H1 (cell line): ENCODE results near the gene APOO.

Source experiments
- CBX5 ChIP-seq: fragments of 300-800, 300-1000 bp; sonication (generic); IDR thresholded peaks from 2 replicates; pipeline ENCODE4 v1.7.1; 2016; ENCODE audit warnings: antibody characterized with exemption, low read length, low read depth
- CHD1 ChIP-seq: IDR thresholded peaks from 2 replicates; pipeline ENCODE4 v1.6.1; 2012; ENCODE audit warnings: low read depth, low read length, improper control_type of control experiment
- CHD2 ChIP-seq: IDR thresholded peaks from 2 replicates; pipeline ENCODE4 v1.6.1; 2012; ENCODE audit warnings: low read length, improper control_type of control experiment
- CREB1 ChIP-seq: IDR thresholded peaks from 2 replicates; pipeline ENCODE4 v1.6.1; 2012; ENCODE audit warnings: inconsistent platforms
- EZH2 ChIP-seq: fragments of 200-600 bp; sonication (generic); IDR thresholded peaks from 2 replicates; pipeline ENCODE4 v1.7.1; 2012; ENCODE audit warnings: low read depth, mild to moderate bottlenecking, moderate library complexity, low read length, inconsistent platforms; ENCODE audit not compliant: severe bottlenecking
- POLR2A ChIP-seq, 2 experiments: IDR thresholded peaks; 1 replicate in 1 of 2; 2 replicates in 1 of 2; pipeline ENCODE4 v1.6.1; 2011; ENCODE audit warnings: low read depth in 2 of 2, low read length in 2 of 2, mild to moderate bottlenecking in 2 of 2; ENCODE audit errors: control extremely low read depth in 1 of 2
- RAD21 ChIP-seq, 2 experiments: IDR thresholded peaks in 1 of 2; conservative IDR thresholded peaks in 1 of 2; 2 replicates each; pipeline ENCODE4 v1.6.1; 2011; ENCODE audit warnings: low read depth in 2 of 2, low read length in 2 of 2, improper control_type of control experiment in 1 of 2, inconsistent platforms in 1 of 2, mild to moderate bottlenecking in 1 of 2, moderate library complexity in 1 of 2
- RBBP5 ChIP-seq: IDR thresholded peaks from 2 replicates; pipeline ENCODE4 v1.7.1; 2012; ENCODE audit warnings: low read depth, mild to moderate bottlenecking, inconsistent platforms, low read length, moderate library complexity, borderline replicate concordance
- TF ChIP-seq, protein P1 (sequence below): IDR thresholded peaks from 2 replicates; pipeline ENCODE4 v1.6.1; 2011; ENCODE audit warnings: low read length, improper control_type of control experiment
- TF ChIP-seq, protein P2 (sequence below), 3 experiments: IDR thresholded peaks; 1 replicate in 2 of 3; 2 replicates in 1 of 3; pipeline versions ENCODE4 v1.5.1 to v1.6.1; 2011; ENCODE audit warnings: low read length in 3 of 3, mild to moderate bottlenecking in 3 of 3, inconsistent platforms in 2 of 3, low read depth in 1 of 3, moderate library complexity in 1 of 3; ENCODE audit not compliant: insufficient read depth in 1 of 3; ENCODE audit errors: control extremely low read depth in 1 of 3

DNA sequence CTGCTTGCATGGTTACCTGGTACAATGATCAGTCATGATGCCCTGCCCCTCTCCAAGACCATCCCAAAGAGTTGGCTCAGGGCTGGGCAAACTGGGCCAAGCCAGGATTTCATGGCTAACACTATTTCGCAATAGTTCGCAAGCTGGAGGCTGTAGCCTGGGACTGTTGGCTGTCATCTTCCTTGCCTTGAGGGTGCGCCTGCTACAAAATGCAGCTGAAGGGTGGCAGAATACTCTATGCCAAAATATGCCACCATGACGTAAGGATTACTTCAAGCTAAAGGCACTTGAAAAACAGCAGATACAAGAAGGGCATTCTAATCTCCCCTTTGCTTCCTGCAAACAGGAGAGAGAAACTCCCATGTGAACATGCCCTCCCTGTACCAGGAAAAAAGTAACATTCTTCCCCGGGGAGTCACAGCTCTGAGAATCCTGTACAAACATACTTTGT is 103.8 kb downstream of the APOO start:
- no peak for TF ChIP-seq CREB1
- no peak for TF ChIP-seq CHD1
- TF ChIP-seq RAD21 (IDR thresholded peaks at IDR 0.05 in 1 of 2, conservative IDR thresholded peaks at IDR 0.05 in 1 of 2; ENCODE audit: low read depth in 2 of 2, low read length in 2 of 2) = no peak
- no peak for TF ChIP-seq RBBP5
- TF ChIP-seq CHD2 = no peak
- no peak for TF ChIP-seq POLR2A (IDR thresholded peaks at IDR 0.05; ENCODE audit: control extremely low read depth in 1 of 2, low read depth in 2 of 2, low read length in 2 of 2)
- TF ChIP-seq, protein P1, sequence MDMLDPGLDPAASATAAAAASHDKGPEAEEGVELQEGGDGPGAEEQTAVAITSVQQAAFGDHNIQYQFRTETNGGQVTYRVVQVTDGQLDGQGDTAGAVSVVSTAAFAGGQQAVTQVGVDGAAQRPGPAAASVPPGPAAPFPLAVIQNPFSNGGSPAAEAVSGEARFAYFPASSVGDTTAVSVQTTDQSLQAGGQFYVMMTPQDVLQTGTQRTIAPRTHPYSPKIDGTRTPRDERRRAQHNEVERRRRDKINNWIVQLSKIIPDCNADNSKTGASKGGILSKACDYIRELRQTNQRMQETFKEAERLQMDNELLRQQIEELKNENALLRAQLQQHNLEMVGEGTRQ = no peak
- TF ChIP-seq, protein P2, sequence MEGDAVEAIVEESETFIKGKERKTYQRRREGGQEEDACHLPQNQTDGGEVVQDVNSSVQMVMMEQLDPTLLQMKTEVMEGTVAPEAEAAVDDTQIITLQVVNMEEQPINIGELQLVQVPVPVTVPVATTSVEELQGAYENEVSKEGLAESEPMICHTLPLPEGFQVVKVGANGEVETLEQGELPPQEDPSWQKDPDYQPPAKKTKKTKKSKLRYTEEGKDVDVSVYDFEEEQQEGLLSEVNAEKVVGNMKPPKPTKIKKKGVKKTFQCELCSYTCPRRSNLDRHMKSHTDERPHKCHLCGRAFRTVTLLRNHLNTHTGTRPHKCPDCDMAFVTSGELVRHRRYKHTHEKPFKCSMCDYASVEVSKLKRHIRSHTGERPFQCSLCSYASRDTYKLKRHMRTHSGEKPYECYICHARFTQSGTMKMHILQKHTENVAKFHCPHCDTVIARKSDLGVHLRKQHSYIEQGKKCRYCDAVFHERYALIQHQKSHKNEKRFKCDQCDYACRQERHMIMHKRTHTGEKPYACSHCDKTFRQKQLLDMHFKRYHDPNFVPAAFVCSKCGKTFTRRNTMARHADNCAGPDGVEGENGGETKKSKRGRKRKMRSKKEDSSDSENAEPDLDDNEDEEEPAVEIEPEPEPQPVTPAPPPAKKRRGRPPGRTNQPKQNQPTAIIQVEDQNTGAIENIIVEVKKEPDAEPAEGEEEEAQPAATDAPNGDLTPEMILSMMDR (IDR thresholded peaks at IDR 0.05; ENCODE audit: control extremely low read depth in 1 of 3, insufficient read depth in 1 of 3, low read depth in 1 of 3, low read length in 3 of 3) = no peak
- no peak for TF ChIP-seq CBX5
- TF ChIP-seq EZH2 = no peak
